ENCODE measurements around the gene IARS1.

DNA sequence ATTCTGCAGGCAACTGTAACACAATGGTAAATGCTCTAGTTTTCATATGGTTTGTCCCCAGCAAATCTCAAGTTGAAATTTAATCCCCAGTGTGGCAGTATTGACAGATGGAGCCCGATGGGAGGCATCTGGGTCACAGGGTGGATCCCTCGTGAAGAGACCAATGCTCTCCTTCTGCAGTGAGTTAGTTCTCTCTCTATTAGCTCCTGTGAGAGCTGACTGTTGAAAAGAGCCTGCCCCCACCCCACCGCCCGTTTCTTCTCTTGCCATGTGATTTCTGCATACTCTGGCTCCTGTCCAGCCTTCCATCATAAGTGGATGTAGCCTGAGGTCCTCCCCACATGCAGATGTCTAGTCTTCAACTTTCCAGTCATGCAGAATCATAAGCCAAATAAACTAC lies 27.0 kb downstream of the IARS1 start:
- TF ChIP-seq CTCF (IDR thresholded peaks at IDR 0.05) (no peak), POLR2A (IDR thresholded peaks at IDR 0.05) (no peak)

Data from uterus (tissue), 2 donors.